ENCODE measurements around the gene LENEP.
"Not testable (repeated sequence)": the region's sequence is repeated elsewhere in the genome, so short reads cannot be mapped to it uniquely, and the experiment has no call there.

GRCh38 chr1:154977762-154978161 is 15.6 kb upstream of the LENEP start:
- not testable (repeated sequence) for TF ChIP-seq CTCF, POLR2A (IDR thresholded peaks at IDR 0.05)
